Loucy (cell line): Measurements from ENCODE around the gene FGF19.

Experiments used
- EZH2phosphoT487 ChIP-seq: fragments of 200-600 bp; IDR thresholded peaks from 2 replicates; pipeline ENCODE4 v1.6.1; 2018; ENCODE audit warnings: antibody characterized with exemption, mild to moderate bottlenecking, moderate library complexity, borderline replicate concordance
- TF ChIP-seq, protein P1 (sequence below): fragments of 200-600 bp; sonication (generic); conservative IDR thresholded peaks from 2 replicates; pipeline ENCODE4 v1.5.1; 2014; ENCODE audit warnings: mild to moderate bottlenecking, antibody characterized with exemption, low read length

DNA sequence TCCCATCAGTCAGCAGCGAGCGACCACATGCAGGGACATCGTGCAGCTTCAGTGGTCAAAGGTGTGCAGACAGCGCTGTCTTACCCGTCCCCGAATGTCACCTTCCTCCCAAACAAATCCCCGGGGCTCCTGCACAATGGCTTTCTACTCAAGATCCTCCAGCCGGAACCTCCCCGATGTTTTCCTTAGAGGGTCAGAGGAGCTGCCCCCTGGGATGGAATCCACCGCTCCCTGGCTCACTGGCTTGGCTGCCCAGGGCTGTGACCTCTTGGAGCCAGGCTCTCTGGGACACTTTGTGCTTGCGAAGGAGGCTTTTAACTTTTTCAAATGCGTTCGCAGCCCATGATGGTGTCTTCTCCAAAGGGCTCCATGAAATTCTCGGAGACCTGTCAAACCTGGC, 17.3 kb upstream of the FGF19 start:
- TF ChIP-seq, protein P1, sequence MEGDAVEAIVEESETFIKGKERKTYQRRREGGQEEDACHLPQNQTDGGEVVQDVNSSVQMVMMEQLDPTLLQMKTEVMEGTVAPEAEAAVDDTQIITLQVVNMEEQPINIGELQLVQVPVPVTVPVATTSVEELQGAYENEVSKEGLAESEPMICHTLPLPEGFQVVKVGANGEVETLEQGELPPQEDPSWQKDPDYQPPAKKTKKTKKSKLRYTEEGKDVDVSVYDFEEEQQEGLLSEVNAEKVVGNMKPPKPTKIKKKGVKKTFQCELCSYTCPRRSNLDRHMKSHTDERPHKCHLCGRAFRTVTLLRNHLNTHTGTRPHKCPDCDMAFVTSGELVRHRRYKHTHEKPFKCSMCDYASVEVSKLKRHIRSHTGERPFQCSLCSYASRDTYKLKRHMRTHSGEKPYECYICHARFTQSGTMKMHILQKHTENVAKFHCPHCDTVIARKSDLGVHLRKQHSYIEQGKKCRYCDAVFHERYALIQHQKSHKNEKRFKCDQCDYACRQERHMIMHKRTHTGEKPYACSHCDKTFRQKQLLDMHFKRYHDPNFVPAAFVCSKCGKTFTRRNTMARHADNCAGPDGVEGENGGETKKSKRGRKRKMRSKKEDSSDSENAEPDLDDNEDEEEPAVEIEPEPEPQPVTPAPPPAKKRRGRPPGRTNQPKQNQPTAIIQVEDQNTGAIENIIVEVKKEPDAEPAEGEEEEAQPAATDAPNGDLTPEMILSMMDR = no peak
- TF ChIP-seq EZH2phosphoT487 = no peak
